Measurements from ENCODE around the gene SERPINE2.

The SERPINE2 gene

GRCh38 chr2:224042191-224042696 lies 3.2 kb upstream of the SERPINE2 start:
- no peak for DNase-seq

- DNase-seq = no peak
Observed at GRCh38 chr2:224041554-224041953, 2.5 kb upstream of the SERPINE2 start.

- no peak for DNase-seq
Observed at GRCh38 chr2:224040753-224041152, 1.7 kb upstream of the SERPINE2 start.

- no peak for DNase-seq
Observed at GRCh38 chr2:224039770-224040440, 819 bp upstream of the SERPINE2 start.

GRCh38 chr2:224038830-224039079 lies 331 bp downstream of the SERPINE2 start:
- DNase-seq = no peak

DNA sequence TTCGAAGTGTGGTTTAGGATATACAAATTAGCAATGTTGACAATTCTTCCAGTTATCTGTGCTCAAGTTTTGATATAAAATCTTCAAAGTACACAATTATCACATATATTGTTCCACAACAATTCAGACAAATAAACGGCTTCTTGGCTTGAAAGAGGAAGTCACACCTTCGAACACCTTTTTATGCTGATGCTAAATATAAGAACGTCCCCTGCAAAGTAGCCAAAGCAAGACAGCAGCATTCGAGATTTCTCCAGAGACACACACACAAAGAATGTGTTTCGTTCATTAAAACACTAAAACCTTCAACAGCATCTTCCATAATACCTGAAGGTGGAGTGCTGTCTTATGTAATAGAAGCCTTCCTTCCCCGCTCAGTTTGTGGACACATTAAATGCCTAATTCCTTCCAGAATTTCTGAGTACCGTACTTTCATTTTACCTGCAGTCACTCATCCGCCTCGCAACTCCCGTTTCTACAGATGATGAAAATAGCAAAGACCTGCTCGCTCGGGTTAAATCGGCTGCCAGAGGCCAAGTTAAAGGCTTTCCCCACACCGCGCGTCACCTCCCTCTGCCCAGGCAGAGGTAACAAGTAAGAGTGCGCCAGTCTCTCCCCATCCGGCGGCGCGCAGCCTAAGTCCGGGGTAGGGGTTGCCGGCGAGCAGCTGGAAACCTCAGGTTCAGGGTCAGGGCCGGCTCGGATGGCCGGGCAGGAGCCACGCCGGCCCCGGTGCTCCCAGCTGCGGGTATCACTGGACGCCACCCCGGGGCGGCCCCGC lies 847 bp downstream of the SERPINE2 start:
- DNase-seq = no peak

GRCh38 chr2:224036731-224037361 lies 2.2 kb downstream of the SERPINE2 start:
- no peak for DNase-seq

GRCh38 chr2:224034017-224034416 lies 5.1 kb downstream of the SERPINE2 start:
- DNase-seq = no peak

GRCh38 chr2:224033601-224034000 lies 5.5 kb downstream of the SERPINE2 start:
- no peak for DNase-seq

- DNase-seq = no peak
Observed at GRCh38 chr2:224032283-224032682, 6.8 kb downstream of the SERPINE2 start.

GRCh38 chr2:224031358-224031970 lies 7.6 kb downstream of the SERPINE2 start:
- DNase-seq = no peak

DNA sequence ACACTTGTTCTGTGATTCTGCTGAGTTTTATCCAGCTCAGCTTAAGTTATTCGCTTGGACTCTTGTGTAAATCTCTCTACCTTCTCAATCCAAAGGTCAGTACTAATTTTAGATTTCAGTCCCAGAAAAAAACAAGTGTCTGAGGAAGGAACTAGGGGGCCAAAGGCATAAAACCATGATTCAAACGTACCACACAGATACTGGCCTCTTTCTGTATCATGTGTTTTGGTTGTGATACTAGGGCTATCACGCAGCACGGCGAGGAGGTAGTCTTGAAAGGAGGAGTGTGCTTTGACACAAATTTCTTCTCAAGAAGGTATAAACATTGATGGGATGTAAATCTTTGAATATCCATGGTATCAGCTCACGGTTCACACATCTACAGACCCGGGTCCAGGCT lies 8.3 kb downstream of the SERPINE2 start:
- DNase-seq = no peak

GRCh38 chr2:224029876-224030275 lies 9.2 kb downstream of the SERPINE2 start:
- no peak for DNase-seq

GRCh38 chr2:224027931-224028330 lies 11.2 kb downstream of the SERPINE2 start:
- DNase-seq = no peak

GRCh38 chr2:224027070-224027469 lies 12.0 kb downstream of the SERPINE2 start:
- DNase-seq = no peak

- no peak for DNase-seq
Observed at GRCh38 chr2:224025874-224026273, 13.2 kb downstream of the SERPINE2 start.

DNA sequence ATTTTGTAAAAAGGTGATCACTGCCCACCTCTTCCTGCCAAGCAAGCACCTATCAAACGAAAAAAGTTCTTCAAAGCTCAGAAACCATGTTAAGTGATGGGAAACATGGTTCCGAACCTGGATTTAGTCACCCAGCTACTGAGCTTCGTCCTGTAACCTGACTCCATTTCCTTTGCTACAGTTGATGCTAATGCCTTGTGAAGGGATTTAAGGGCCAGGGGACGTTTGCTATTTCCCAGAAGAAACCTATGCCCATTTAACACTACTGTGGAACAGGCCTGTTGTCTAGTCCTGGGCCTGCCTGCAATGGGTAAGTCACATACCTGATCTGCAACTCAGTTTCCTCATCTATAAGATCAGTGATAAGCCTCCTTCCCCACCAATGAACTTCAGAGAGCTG lies 14.8 kb downstream of the SERPINE2 start:
- no peak for DNase-seq

DNA sequence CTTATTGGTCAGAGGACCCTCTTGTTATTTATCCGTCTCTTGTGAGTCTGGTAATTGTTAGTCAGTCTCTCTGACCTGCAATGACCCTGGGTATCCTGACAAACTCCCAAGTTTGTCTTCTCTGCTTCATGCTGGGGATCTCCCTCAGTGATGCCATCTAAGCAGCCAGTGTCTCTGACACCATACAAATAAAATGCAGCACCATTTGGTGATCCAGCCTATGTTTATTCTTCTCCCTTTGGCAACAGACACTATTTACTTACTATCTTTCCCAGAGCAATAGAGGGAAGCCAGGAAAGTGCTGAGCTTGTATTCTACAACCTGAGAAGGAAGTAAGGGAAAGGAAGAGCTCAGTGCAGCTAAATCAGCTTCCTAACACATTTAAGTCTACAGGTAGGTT lies 15.9 kb downstream of the SERPINE2 start:
- no peak for DNase-seq

- DNase-seq = no peak
Observed at GRCh38 chr2:224022486-224022885, 16.6 kb downstream of the SERPINE2 start.

DNA sequence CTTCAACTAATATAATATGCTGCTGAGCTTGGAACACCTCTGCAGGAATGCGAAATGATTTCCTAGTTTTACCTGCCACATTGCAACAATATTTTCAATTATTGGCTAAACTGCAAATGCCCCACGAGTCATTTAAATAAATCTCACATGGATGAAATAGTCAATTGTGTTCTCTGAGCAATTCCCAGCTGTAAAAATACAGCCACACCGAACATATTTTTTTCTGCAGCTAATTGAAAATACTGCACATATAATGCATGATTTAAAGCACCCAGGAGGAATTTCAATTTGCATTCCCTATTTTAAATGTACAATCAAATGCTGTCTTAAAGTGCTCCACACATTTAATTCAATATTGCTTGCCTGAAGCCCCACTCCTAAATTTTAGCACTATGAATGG lies 18.6 kb downstream of the SERPINE2 start:
- DNase-seq = no peak

DNA sequence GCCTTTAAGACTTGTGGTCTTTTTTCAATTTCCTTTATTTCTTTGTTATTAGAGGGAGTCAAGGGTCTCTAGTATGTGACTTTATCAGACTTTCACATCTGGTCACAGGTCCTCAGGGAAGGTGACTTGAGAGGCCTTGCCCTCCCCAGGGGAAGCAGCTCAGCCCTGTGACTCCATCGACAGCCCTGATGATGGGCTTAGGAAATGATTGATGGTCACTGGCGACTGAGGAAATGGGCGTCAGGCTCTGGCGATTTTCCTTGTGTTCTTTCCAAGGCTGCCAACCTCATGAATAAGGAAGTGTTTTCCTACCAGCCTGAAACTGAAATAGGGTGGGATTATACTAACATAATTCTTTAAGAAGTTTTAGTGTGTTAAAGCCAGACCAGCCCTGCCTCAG lies 21.1 kb downstream of the SERPINE2 start:
- no peak for DNase-seq

DNA sequence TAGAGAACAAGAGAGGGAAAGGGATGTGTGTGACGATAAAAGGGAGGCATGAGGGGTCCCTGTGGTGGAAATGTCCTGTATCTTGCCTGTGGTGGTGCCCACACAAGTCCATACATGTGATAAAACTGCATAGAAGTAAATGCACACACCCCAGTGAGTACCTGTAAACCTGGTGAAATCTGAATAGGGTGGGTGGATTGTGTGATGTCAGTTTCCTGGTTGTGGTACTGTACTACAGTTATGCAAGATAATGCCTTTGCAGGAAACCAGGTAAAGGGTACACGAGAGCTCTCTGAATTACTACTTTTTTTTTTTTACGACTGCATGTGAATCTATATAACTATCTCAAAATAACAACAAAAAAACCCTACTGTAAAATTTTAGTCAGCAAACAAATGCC lies 22.1 kb downstream of the SERPINE2 start:
- no peak for DNase-seq

DNA sequence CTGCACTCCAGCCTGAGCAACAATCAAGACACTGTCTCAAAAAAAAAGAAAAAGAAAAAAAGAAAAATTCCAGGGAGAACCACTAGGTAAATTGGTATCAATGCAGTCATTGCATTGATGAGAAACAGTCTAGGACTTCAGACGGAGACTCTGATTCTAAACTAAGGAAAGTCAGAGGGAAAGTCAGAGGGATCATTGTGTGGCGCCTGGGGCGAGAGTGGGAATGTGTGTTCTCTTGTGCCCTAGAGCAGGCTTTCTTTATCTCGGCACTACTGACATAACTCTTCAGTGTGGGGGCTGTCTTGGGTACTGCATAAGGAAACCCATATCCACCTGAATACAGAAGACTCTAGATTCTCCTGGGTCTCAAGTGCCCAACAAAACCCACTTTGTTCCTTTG lies 24.8 kb downstream of the SERPINE2 start:
- no peak for DNase-seq

DNA sequence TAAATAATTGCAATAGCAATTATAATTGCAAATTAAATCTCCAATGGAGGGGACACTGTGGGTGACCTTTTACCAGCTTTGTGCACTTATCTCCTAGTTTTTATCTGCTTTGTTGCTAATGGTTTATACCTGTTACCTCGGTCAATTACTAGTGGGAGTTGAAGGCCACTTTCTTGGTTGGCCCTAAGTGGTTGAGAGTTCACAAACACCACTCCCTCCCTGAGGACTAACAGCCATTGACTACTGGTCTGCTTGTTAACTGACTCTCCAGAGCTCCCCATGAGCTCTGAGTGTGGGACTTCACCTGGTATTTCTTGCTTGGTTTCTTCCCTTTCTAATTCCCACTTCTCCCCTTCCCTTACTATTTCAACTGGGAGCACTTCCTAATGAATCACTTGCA lies 27.2 kb downstream of the SERPINE2 start:
- DNase-seq = no peak
